ENCODE measurements around the gene ZCWPW1.

ZCWPW1 gene

GRCh38 chr7:100428967-100429636, 599 bp upstream of the ZCWPW1 start:
- H2BK12ac ChIP-seq (ENCODE audit: low read length): no peak overlapping the region
- peak overlapping the region; percentile 100 for H3K23ac ChIP-seq (ENCODE audit: low read depth, low read length, poor library complexity)
- H3K18ac ChIP-seq (ENCODE audit: low read length): peak overlapping the region; percentile 98
- H3K27me3 ChIP-seq (ENCODE audit: control insufficient read depth in 3 of 3, insufficient read depth in 3 of 3, low read depth in 1 of 3, low read length in 3 of 3): peaks cover 0 to 2% (median 0%) of the 10 kb centered on the region in 3 experiments
- H4K8ac ChIP-seq (ENCODE audit: low read depth, low read length): no peak overlapping the region
- H3K27ac ChIP-seq (replicated peaks; ENCODE audit: low read length): peak overlapping the region; percentile 100
- H3K36me3 ChIP-seq (replicated peaks in 1 of 2; ENCODE audit: control insufficient read depth in 2 of 2, insufficient read depth in 2 of 2, low read length in 2 of 2): peaks cover 24 to 37% of the 10 kb centered on the region in 2 donors
- H3K14ac ChIP-seq (ENCODE audit: low read length): peak overlapping the region; percentile 75
- peak; percentile 100 for DNase-seq (ENCODE audit: low spot score)
- H2AFZ ChIP-seq (ENCODE audit: low read length): peak overlapping the region; percentile 94
- H4K91ac ChIP-seq (ENCODE audit: low read depth, low read length, poor library complexity): no peak overlapping the region
- peak overlapping the region; percentile 96 for H2BK5ac ChIP-seq (ENCODE audit: low read length)
- peak overlapping the region; percentile 41 for H2AK5ac ChIP-seq (ENCODE audit: low read depth, low read length)
- H3K4me1 ChIP-seq (ENCODE audit: control insufficient read depth in 2 of 2, insufficient read depth in 1 of 2, low read depth in 1 of 2, low read length in 2 of 2): peaks cover 21% of the 10 kb centered on the region in 2 donors
- H3K9ac ChIP-seq (ENCODE audit: low read depth, low read length, poor library complexity): peak overlapping the region; percentile 93
- peak overlapping the region; percentile 98 for H2BK120ac ChIP-seq (ENCODE audit: low read depth, low read length)
- peak overlapping the region; percentile 95 for H3K4me2 ChIP-seq (ENCODE audit: insufficient read depth, low read length, poor library complexity, severe bottlenecking)
- H3K4ac ChIP-seq (ENCODE audit: low read length): no peak overlapping the region
- H3K9me3 ChIP-seq (replicated peaks in 1 of 2; ENCODE audit: control insufficient read depth in 2 of 2, insufficient read depth in 1 of 2, low read depth in 1 of 2, low read length in 2 of 2): peaks cover 4% of the 10 kb centered on the region in 2 donors
- no peak overlapping the region for H2BK15ac ChIP-seq (ENCODE audit: low read length)
- H3K4me3 ChIP-seq (ENCODE audit: low read length in 2 of 2): peak overlapping the region; percentile 68 to 92
- WGBS, 2 donors (ENCODE audit: extremely low coverage in 2 of 2, insufficient read length in 2 of 2, insufficient replicate concordance in 1 of 2): no CpG with 5 or more reads among the region's 40 CpGs
- H3K79me1 ChIP-seq (ENCODE audit: low read depth, low read length): peaks cover 11% of the 10 kb centered on the region

DNA sequence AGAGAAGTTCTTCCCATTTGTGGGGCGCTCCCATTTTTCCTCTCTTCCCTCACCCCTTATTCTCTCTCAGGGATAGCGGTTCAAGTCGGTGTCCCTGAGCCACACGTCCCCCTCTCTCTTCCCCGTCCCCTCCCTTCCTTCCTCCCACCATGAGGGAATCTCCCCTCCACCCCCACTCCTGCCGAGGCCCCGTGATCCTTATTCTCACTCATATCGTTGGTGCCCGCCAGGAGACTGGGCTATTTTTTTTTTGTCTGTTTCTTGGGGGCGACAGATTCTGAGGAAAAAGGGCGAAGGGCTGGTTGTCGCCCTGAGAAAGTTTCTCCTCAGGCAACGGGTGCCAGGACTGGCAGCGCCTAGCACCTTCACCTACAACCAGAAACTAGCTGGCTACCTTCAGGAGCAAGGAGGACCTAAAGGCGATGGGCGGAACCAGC, 723 bp downstream of the ZCWPW1 start:
- H4K91ac ChIP-seq (ENCODE audit: low read depth, low read length, poor library complexity): no peak overlapping the region
- H2AK5ac ChIP-seq (ENCODE audit: low read depth, low read length): peak overlapping the region; percentile 53
- no peak for DNase-seq (ENCODE audit: low spot score)
- H3K36me3 ChIP-seq (replicated peaks in 1 of 2; ENCODE audit: control insufficient read depth in 2 of 2, insufficient read depth in 2 of 2, low read length in 2 of 2): peaks cover 13 to 24% of the 10 kb centered on the region in 2 donors
- no peak overlapping the region for H2BK5ac ChIP-seq (ENCODE audit: low read length)
- no peak overlapping the region for H3K14ac ChIP-seq (ENCODE audit: low read length)
- no peak overlapping the region for H3K4ac ChIP-seq (ENCODE audit: low read length)
- no peak overlapping the region for H3K27ac ChIP-seq (replicated peaks; ENCODE audit: low read length)
- peak overlapping the region; percentile 94 for H2AFZ ChIP-seq (ENCODE audit: low read length)
- H3K18ac ChIP-seq (ENCODE audit: low read length): peak overlapping the region; percentile 93
- H3K27me3 ChIP-seq (ENCODE audit: control insufficient read depth in 3 of 3, insufficient read depth in 3 of 3, low read depth in 1 of 3, low read length in 3 of 3): peaks cover 0 to 2% (median 0%) of the 10 kb centered on the region in 3 experiments
- peak overlapping the region; percentile 68 to 81 for H3K4me3 ChIP-seq (ENCODE audit: low read length in 2 of 2)
- H3K9me3 ChIP-seq (replicated peaks in 1 of 2; ENCODE audit: control insufficient read depth in 2 of 2, insufficient read depth in 1 of 2, low read depth in 1 of 2, low read length in 2 of 2): peaks cover 4% of the 10 kb centered on the region in 2 donors
- no CpG with 5 or more reads among the region's 16 CpGs for WGBS, 2 donors (ENCODE audit: extremely low coverage in 2 of 2, insufficient read length in 2 of 2, insufficient replicate concordance in 1 of 2)
- H2BK15ac ChIP-seq (ENCODE audit: low read length): no peak overlapping the region
- H2BK120ac ChIP-seq (ENCODE audit: low read depth, low read length): no peak overlapping the region
- H4K8ac ChIP-seq (ENCODE audit: low read depth, low read length): peak overlapping the region; percentile 77
- no peak overlapping the region for H2BK12ac ChIP-seq (ENCODE audit: low read length)
- peaks cover 21% of the 10 kb centered on the region in 2 donors for H3K4me1 ChIP-seq (ENCODE audit: control insufficient read depth in 2 of 2, insufficient read depth in 1 of 2, low read depth in 1 of 2, low read length in 2 of 2)
- peak overlapping the region; percentile 15 for H3K9ac ChIP-seq (ENCODE audit: low read depth, low read length, poor library complexity)
- no peak overlapping the region for H3K4me2 ChIP-seq (ENCODE audit: insufficient read depth, low read length, poor library complexity, severe bottlenecking)
- H3K23ac ChIP-seq (ENCODE audit: low read depth, low read length, poor library complexity): no peak overlapping the region
- H3K79me1 ChIP-seq (ENCODE audit: low read depth, low read length): peaks cover 9% of the 10 kb centered on the region

- H3K4me3 ChIP-seq (ENCODE audit: low read length in 2 of 2): no peak overlapping the region
- no peak overlapping the region for H3K4ac ChIP-seq (ENCODE audit: low read length)
- H2BK120ac ChIP-seq (ENCODE audit: low read depth, low read length): no peak overlapping the region
- no peak overlapping the region for H2AFZ ChIP-seq (ENCODE audit: low read length)
- no peak overlapping the region for H3K4me2 ChIP-seq (ENCODE audit: insufficient read depth, low read length, poor library complexity, severe bottlenecking)
- H3K36me3 ChIP-seq (replicated peaks in 1 of 2; ENCODE audit: control insufficient read depth in 2 of 2, insufficient read depth in 2 of 2, low read length in 2 of 2): peaks cover 7 to 12% of the 10 kb centered on the region in 2 donors
- H3K23ac ChIP-seq (ENCODE audit: low read depth, low read length, poor library complexity): no peak overlapping the region
- no peak overlapping the region for H2BK5ac ChIP-seq (ENCODE audit: low read length)
- H3K27me3 ChIP-seq (ENCODE audit: control insufficient read depth in 3 of 3, insufficient read depth in 3 of 3, low read depth in 1 of 3, low read length in 3 of 3): peaks cover 0 to 2% (median 0%) of the 10 kb centered on the region in 3 experiments
- H3K18ac ChIP-seq (ENCODE audit: low read length): no peak overlapping the region
- no peak overlapping the region for H2BK15ac ChIP-seq (ENCODE audit: low read length)
- peaks cover 7% of the 10 kb centered on the region for H3K79me1 ChIP-seq (ENCODE audit: low read depth, low read length)
- no peak overlapping the region for H4K8ac ChIP-seq (ENCODE audit: low read depth, low read length)
- no peak overlapping the region for H2AK5ac ChIP-seq (ENCODE audit: low read depth, low read length)
- peaks cover 11 to 13% of the 10 kb centered on the region in 2 donors for H3K4me1 ChIP-seq (ENCODE audit: control insufficient read depth in 2 of 2, insufficient read depth in 1 of 2, low read depth in 1 of 2, low read length in 2 of 2)
- H2BK12ac ChIP-seq (ENCODE audit: low read length): no peak overlapping the region
- no peak for DNase-seq (ENCODE audit: low spot score)
- no peak overlapping the region for H3K14ac ChIP-seq (ENCODE audit: low read length)
- H3K27ac ChIP-seq (replicated peaks; ENCODE audit: low read length): no peak overlapping the region
- no peak overlapping the region for H4K91ac ChIP-seq (ENCODE audit: low read depth, low read length, poor library complexity)
- peaks cover 4% of the 10 kb centered on the region in 2 donors for H3K9me3 ChIP-seq (replicated peaks in 1 of 2; ENCODE audit: control insufficient read depth in 2 of 2, insufficient read depth in 1 of 2, low read depth in 1 of 2, low read length in 2 of 2)
- H3K9ac ChIP-seq (ENCODE audit: low read depth, low read length, poor library complexity): no peak overlapping the region
These were observed 2.0 kb downstream of the ZCWPW1 start for GRCh38 chr7:100426516-100426915.

GRCh38 chr7:100425347-100425746, 3.2 kb downstream of the ZCWPW1 start:
- no peak overlapping the region for H2AK5ac ChIP-seq (ENCODE audit: low read depth, low read length)
- WGBS, 2 donors (ENCODE audit: extremely low coverage in 2 of 2, insufficient read length in 2 of 2, insufficient replicate concordance in 1 of 2): no CpG with 5 or more reads among the region's 1 CpG
- no peak overlapping the region for H3K4ac ChIP-seq (ENCODE audit: low read length)
- no peaks in the 10 kb centered on the region for H3K79me1 ChIP-seq (ENCODE audit: low read depth, low read length)
- no peak overlapping the region for H4K91ac ChIP-seq (ENCODE audit: low read depth, low read length, poor library complexity)
- no peak overlapping the region for H2BK12ac ChIP-seq (ENCODE audit: low read length)
- H3K36me3 ChIP-seq (replicated peaks in 1 of 2; ENCODE audit: control insufficient read depth in 2 of 2, insufficient read depth in 2 of 2, low read length in 2 of 2): no peaks in the 10 kb centered on the region
- no peak overlapping the region for H2BK5ac ChIP-seq (ENCODE audit: low read length)
- H2AFZ ChIP-seq (ENCODE audit: low read length): no peak overlapping the region
- peaks cover under 1 to 2% of the 10 kb centered on the region in 2 donors for H3K4me1 ChIP-seq (ENCODE audit: control insufficient read depth in 2 of 2, insufficient read depth in 1 of 2, low read depth in 1 of 2, low read length in 2 of 2)
- no peak for DNase-seq (ENCODE audit: low spot score)
- peaks cover 4% of the 10 kb centered on the region in 2 donors for H3K9me3 ChIP-seq (replicated peaks in 1 of 2; ENCODE audit: control insufficient read depth in 2 of 2, insufficient read depth in 1 of 2, low read depth in 1 of 2, low read length in 2 of 2)
- no peak overlapping the region for H3K4me3 ChIP-seq (ENCODE audit: low read length in 2 of 2)
- no peak overlapping the region for H3K9ac ChIP-seq (ENCODE audit: low read depth, low read length, poor library complexity)
- no peak overlapping the region for H3K4me2 ChIP-seq (ENCODE audit: insufficient read depth, low read length, poor library complexity, severe bottlenecking)
- H3K27me3 ChIP-seq (ENCODE audit: control insufficient read depth in 3 of 3, insufficient read depth in 3 of 3, low read depth in 1 of 3, low read length in 3 of 3): peaks cover 0 to 2% (median 0%) of the 10 kb centered on the region in 3 experiments
- H3K14ac ChIP-seq (ENCODE audit: low read length): no peak overlapping the region
- no peak overlapping the region for H2BK120ac ChIP-seq (ENCODE audit: low read depth, low read length)
- no peak overlapping the region for H4K8ac ChIP-seq (ENCODE audit: low read depth, low read length)
- H3K23ac ChIP-seq (ENCODE audit: low read depth, low read length, poor library complexity): no peak overlapping the region
- H3K18ac ChIP-seq (ENCODE audit: low read length): no peak overlapping the region
- no peak overlapping the region for H2BK15ac ChIP-seq (ENCODE audit: low read length)
- H3K27ac ChIP-seq (replicated peaks; ENCODE audit: low read length): no peak overlapping the region

Measured in neuronal stem cell (in vitro differentiated cells).